Posterior cingulate gyrus (tissue), 11 donors: Measurements from ENCODE around the gene TPRG1.
"Not testable (repeated sequence)": the region's sequence is repeated elsewhere in the genome, so short reads cannot be mapped to it uniquely, and the experiment has no call there.

Experiments
- DNase-seq, 10 donors: peaks; one replicate each; pipeline versions ENCODE4 v3.0.0 to v3.0.0-alpha.2; 2020 to 2021; ENCODE audit warnings: mixed read lengths in 3 of 10
- intact Hi-C: fragments of 100-400 bp; cut with DNase I; formaldehyde crosslinking; loops from one replicate; pipeline ENCODE4 v1.15.1; 2023

TPRG1 gene

DNA sequence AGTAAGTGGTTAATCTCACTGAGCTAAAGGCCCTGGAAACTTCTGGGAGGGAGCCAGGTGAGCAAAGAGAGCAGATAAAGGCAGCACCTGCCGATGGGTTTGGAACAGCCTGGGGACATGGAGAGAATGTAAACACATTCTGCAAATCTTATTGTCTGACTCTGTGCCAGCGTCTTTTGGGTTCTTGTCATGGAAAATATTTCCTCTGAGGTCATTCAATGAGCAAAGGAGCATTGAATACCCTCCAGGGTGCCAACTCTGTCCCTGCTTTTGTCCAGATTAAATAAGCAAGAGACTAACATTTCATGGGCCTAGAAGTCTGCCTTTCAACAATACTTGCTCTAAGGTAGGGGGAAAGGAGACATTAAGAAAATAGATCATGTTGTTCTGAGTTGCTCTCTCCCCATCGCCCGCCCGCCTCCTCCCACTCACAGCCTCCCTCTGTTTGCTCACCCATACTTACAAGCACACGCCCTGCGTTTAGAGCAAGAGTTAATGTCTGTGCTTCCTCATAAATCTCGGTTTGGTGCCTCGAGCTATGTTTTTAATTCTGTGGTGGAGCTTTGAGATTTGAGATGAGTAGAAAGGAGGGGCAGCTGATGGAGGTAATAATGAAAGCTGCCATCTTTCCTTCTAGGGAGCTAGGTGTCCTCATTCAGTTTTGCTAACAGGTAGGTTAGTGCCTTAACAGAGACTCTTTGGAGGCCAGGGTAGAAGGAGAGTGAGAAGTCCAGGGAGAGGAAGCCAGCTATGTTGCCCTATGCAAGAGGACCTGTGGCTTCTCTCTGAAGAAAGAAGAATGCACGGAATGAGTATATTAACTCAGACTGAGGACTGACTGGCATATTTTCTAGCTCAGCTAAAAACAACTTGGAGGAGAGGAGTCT lies 132.9 kb downstream of the TPRG1 start:
- intact Hi-C loops = no loop called here
- no peak for DNase-seq

DNA sequence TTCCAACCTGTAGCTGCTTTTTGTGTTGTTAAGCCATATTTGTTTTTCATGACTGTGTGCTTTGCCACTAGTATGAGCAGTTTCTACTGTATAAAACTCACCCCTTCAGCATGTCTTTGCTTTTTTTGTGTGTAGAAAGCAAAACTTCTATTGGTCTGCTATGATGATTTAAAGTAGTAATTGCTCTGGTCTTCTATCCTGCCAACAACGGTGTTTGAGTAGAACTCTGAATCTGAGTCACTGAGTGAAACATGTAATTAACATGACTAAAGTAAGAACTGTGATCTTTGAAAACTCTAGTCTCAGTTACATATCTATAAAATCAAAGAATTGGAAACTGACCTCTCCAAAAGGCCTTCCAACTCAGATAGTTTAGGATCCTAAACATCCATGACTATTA lies 133.6 kb downstream of the TPRG1 start:
- intact Hi-C loops = no loop called here
- DNase-seq = no peak

DNA sequence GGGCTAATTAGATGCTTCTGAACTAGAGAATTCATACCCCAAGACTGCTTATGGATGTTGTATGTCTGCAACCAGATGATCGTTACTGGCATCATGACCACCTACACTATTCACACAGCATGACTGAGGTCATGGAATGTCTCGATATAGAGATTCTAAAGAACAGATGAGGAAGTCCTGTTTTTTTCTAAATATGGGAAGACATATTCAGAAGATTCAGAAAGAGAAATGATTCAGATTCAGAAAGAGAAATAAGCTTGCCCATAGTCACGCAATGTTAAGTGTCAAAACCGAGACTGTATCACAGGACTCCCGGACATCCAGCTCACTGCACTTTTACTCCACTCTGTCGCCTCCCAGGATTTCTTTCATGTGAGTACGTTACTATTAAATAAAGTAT lies 136.2 kb downstream of the TPRG1 start:
- DNase-seq = no peak

DNA sequence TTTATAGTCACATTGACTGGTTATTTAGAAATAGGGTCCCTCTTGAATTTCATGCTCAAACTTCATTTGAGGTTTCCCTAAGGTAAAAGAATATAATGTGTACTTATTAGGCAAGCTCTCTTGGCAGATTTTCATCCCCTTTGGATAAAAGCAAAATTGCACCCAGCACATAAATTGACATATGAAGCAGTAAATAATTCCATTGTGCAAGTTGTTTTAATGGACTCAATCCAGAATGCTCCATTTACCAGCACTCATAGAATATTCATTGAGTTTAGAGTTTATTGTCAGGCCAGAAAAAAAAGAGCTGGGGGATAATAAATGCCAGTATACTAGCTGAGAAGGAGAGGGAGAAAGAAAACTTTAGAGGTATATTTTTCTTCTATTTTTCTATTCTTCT lies 136.8 kb downstream of the TPRG1 start:
- no peak for DNase-seq
- intact Hi-C loops = no loop called here

More for the DNA sequence above, 136.2 kb downstream of the TPRG1 start:
- intact Hi-C loops = no loop called here

DNA sequence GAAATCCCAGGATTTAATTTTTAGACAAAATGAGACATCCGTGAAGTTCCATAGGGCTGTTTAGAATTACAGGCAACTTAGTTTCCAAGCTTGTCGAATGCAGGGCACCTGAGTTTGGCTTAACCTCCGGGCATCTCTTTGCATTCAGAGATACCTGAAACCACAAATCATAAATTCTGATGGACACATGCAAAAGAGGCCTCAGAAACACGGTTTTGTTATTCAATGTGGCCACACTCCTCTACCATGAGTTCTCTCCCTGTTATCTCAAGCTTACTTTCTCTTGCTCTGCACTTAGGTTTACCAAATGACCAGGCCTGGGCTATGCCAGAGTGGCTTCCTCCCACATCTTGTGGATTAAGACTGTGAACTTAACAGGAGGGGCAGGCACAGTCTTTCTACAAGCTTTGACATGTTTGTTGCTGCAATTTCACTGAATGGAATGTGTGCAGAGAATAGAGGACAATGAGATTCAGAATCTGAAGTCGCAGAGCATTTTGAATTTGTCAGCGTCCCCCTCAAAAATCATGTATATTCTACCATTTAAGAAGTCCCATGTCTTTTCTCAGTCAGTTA lies 137.7 kb downstream of the TPRG1 start:
- intact Hi-C loops = no loop called here

DNA sequence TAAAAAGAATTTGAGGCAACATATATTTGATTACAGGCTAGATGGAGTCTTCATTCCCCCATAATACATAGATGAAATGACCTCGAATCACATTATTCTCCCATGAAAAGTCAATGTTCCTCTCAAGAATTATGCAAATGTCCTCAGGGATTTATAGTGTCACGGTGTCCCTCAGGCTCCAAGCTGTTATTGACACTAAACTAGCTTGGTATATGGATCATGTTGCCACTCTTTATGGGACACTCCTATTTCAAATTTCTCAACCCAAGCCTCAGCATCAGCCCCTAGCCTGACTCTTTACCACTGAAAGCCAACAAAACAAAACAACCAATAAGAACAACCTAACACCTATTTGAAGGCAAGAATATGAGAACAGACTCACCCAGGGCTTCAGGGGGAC lies 139.8 kb downstream of the TPRG1 start:
- DNase-seq = no peak
- intact Hi-C loops = no loop called here

More for the DNA sequence above, 137.7 kb downstream of the TPRG1 start:
- no peak for DNase-seq

DNA sequence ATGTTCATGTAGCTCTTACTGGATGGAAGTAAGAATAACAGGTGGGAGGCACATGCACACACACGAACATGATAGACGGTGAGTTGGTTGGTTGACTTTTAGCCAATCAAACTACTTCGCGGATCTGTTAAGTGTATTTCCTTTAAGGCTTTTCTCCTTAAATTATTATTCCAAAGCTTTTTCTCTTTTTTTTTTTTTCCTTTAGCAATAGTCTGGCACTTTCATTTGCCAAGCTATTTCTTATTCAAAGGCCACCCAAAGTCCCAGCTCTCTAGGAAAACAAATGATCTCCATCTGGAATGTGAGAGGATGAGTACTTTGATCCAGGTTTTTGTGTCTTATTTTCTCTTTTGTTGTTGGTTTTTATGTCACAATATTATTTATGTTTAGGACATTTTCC lies 141.1 kb downstream of the TPRG1 start:
- intact Hi-C loops = no loop called here

DNA sequence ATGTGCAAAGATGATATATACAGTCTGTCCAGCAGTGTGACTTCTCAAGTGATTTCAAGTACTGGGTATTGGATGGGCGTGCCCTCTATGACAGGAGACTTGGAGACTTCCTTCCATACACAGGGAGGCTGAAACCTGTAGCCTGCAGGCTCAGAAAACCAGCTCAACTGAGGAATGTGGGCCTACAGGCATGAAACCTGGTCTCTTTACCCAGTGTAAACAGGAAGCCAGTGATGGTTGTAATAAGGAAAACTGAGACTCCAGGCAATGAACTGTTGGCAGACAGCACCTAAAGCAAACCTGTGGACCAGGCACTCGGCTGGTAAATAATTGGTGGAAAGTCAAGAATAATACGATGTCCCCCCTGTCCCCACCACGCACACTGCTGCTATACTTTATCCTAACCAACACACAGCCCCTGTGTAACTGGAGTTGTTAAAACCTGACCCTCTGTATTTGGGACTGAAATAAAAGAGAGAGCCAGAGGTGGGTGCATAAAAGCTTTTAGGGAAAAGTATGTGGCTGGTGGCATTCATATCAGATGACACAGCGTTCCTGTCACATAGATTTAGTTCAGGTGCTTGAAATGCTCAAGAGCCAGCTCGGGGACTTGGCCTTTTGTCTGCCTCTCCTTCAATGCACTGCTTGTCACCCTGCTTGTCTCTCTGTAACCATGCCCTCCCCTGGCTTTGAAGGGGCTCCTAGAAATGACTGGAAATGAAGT lies 144.7 kb downstream of the TPRG1 start:
- no peak for DNase-seq
- intact Hi-C loops = no loop called here

More for the DNA sequence above, 141.1 kb downstream of the TPRG1 start:
- no peak for DNase-seq

DNA sequence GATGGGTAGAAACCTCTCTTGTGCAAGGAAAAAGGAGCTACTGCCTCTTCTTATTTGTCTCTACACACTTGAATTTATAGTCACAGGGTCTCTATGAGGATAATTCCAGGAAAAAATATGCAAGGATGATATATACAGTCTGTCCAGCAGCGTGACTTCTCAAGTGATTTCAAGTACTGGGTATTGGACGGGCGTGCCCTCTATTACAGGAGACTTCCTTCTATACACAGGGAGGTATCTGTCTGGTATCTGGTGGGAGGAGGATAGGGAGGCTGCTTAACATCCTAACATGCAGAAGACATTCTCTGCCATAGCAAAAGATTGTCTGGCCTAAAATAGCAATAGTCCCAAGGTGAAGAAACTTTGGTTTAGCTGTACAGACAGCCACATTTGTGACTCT lies 146.1 kb downstream of the TPRG1 start:
- intact Hi-C loops = no loop called here
- DNase-seq = no peak

DNA sequence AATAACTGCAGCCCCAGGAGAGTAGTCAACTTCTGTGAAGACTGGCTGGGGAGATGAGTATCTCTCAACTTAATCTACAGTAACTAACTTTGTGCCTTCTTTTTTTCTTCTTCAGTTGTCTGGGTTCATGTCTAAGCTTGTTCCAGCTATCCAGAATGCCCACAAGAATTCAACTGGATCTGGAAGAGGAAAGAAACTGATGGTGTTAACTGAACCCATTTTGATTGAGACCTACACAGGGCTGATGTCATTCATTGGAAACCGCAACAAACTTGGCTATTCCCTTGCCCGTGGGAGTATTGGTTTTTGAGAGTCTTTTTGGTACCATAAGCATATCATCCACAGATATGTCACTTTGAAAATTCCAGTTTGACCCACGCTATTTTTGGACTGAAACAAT lies 148.7 kb downstream of the TPRG1 start:
- DNase-seq = no peak
- intact Hi-C loops = no loop called here

DNA sequence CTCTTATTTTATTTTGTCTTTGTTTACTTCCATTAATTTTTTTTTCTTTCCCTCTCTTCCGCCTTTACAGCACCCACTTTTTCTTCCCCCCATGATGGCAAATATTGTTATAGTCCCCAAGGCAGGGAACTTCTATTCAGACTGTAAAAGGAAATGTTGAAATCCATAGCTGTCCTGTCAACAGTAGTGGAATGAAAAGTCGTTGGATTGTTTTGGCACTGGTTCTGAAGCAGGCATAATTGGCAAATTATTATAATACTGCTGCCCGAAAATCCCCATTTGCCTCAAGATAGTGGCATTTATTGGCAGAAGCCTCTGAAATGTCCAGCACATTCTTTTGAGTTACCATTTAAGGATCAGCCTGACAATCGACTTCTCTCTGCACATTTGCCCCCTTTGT lies 150.6 kb downstream of the TPRG1 start:
- intact Hi-C loops = no loop called here
- DNase-seq = no peak

DNA sequence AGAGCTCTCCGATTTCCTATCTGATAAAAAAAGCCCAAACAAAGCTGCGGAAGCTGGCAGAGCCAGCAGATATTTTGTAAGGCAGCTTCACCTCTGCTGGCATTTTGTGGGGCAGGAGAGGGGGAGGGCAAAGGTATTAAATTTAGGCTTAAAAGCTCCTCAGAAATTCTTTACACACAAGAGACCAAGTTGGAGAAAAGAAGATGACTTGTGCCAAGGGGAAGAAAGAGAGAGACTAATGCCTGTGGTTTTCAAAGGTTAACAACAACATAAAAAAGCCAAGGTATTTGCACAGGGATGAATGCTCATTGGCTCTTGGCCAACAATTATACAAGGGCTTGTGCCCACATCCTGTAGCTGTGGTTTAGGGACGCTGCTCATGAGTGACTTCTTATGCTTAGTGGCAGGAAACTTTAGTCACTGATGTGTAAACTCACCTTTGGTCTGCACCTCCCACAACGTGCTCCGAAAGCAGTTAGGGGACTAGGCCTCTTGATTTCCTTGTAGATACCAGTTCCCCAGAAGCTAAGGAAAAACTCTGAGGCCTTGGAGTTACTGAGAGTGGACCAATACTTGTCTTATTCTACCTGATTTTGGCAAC lies 152.9 kb downstream of the TPRG1 start:
- intact Hi-C loops = no loop called here
- no peak for DNase-seq

DNA sequence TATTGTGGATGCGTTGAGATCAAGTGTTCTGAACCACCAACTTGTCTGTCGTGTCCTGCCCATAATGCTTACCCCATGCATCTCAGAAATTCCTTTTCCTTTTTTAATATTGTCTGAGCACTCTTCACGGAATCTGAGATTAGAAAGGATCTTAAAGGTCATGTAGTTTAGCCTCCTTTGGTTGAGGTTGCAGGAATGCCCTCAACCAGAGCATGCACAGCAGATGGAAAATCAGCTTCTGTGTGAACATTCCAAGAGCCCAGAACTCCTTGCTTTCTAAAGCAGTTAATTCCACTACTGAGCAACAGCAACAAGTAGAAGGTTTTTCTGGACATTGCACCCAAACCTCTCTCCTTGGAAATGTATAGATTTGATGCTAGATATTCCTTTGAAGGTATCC lies 153.7 kb downstream of the TPRG1 start:
- intact Hi-C loops = no loop called here
- DNase-seq = no peak

DNA sequence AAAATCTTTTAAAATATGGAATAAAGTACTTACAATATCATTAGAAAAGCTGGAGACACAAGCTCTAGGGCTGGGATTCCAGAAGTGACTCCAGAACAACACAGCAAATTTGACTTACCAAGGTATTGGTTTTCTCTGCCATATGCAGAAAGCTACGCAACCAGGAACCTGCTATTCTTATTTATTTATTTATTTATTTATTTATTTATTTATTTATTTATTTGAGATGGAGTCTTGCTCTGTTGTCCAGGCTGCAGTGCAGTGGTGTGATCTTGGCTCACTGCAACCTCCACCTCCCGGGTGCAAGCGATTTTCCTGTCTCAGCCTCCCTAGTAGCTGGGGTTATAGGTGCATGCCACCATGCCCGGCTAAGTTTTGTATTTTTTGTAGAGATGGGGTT lies 157.9 kb downstream of the TPRG1 start:
- DNase-seq, intact Hi-C loops: not testable (repeated sequence)

DNA sequence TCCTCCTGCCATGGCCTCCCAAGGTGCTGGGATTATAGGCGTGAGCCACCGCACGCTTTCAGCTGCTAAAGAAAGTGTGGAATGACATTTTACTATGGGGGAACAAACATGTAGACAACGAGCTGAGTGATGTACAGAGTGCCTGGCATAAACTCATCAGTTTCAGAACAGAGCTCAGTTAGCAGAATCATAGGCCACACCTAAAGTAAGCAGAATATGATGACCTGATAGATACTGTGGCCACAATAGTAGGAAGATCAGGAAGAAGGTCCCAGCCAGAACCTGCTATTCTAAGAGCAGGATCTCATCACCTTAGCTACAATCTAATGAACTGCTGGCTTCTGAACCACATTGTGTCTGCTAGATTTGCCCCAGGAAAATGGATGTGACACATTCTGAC lies 158.3 kb downstream of the TPRG1 start:
- DNase-seq = no peak
- intact Hi-C loops = no loop called here

DNA sequence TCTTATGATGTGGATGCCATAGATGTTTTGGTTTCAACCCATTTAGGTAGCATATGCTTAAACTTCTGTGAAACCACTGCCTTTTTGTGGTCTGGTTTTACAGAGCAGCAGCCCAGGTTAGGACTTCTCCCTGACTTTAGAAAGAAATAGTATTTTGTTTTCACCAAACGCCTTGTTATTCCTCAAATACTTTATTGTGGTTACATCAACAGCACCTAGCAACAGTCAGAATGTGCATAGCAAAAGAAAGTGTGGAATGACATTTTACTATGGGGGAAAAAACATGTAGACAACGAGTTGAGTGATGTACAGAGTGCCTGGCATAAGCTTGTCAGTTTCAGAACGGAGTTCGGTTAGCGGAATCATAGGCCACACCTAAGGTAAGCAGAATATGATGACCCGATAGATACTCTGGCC lies 159.2 kb downstream of the TPRG1 start:
- intact Hi-C loops = no loop called here
- DNase-seq = no peak

DNA sequence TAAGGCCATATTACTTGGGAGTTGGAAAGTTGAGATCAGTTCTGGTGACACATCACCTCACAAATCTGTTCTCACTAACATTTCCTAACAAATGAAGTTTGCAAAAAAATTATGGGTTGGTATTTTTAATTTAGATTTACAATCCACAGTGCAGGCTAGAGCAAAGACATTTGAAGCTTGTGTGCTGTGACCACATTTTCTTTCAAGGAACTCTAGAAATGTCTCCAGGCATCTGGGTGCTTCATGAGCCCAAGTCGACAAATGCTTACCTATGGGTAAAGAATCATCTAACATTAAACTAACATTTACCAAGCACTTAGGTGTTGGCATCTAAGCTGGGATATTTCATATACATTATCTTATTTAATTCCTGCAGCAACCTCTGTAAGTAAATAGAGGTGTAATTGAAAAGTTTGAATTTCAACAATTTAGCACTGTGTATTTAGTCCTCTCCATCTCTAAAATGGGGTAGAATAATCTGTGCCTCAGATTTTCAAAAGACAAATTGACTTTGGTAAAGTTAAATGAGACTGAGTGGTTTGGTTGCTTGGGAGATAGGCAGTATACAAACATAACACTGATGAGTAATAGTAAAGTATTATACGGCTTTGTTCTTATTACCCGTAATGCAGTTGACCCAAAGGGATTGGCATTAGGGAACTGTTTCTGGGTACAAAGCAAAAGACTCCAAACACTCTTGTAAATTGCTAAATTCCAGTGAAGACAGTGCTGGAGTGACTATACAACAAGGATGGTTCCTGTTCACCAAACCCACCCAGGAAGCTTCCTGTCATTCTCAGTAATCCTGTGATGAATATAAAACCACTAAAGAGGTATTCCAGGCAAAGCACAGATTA lies 162.5 kb downstream of the TPRG1 start:
- intact Hi-C loops = no loop called here
- DNase-seq = no peak

DNA sequence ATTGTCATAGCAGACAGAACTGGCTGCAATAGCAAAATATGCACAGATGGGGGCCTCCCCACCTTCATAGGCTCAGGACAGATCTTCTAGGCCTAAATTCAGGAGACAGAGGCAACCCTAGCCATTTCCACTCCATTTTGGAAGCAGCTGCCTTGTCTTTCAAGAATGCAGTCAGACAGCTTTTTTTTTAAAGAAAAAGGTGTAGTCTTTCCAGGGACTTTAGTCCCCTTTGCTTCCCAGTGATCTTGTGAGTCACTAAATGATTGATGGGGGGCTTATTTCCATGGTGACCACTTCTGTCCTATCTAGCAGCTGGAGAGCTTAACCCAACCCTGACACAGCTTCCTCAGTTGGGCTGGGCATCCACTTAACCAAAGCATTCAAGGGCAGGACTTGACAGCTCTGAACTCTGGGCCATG lies 165.9 kb downstream of the TPRG1 start:
- no peak for DNase-seq
- intact Hi-C loops = no loop called here

DNA sequence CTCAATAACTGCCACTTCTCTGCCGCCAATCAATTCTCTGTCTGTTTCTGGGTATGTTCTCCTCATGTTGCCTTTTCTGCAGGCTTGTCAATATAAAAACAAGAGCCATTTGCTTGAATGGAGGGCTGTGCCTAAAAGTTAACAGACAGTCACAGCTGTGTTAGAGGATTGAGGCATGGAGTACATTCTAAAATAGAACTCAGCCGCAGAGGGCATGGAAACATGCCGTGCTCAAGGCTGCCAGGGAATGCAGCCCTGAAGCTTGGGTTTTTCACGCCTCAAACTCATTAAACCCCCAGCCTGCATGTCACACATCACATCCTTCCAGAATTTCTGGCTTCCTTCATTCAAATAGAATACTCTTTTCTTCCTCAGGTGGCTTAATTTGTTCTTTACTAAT lies 166.6 kb downstream of the TPRG1 start:
- DNase-seq = no peak
- intact Hi-C loops = no loop called here

DNA sequence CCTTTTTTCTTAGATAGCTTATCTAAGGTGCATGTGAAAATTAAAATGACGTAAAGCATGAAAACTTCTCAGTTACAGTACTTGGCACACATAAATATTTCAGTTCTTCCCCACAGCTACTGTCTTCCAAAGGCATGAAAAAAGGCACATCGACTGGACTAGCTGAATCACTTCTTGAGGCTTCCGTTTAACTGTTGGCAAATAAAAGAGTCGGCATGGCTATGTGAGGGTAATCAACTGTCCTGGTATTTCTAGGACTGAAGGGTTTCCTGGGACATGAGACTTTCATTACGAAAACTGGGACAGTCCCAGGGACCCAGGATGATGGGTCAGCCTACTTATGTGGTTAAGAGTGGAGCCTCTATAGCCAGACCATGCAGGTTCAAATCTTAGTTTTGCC lies 168.2 kb downstream of the TPRG1 start:
- intact Hi-C loops = loop anchor here (1.0 kb wide), 1 partner anchor 21 kb away; no protein-coding TSS in a partner anchor
- no peak for DNase-seq
